ENCODE results near the gene IFT52. TPM values are rescaled to one million over a fixed set of nuclear protein-coding genes. Genes with fewer than 3 reads are reported as not detected.
A peak's percentile ranks its signal among the peaks of the same experiment; 100 is the strongest.

The IFT52 gene
- polyA plus RNA-seq, 3 donors = 17.6 to 28.1 (median 24.1) TPM

- no peaks in the 10 kb centered on the region for H3K9me3 ChIP-seq (replicated peaks in 1 of 2; ENCODE audit: control insufficient read depth in 1 of 2, insufficient read depth in 1 of 2, low read length in 2 of 2)
- peaks cover 0 to 1% (median under 1%) of the 10 kb centered on the region in 3 donors for H3K27me3 Mint-ChIP-seq (ENCODE audit: low read depth in 3 of 3)
- no peaks in the 10 kb centered on the region for H3K36me3 ChIP-seq (replicated peaks in 1 of 2; ENCODE audit: control insufficient read depth in 1 of 2, insufficient read depth in 2 of 2, low read length in 2 of 2)
- no peak for DNase-seq
- H3K9ac ChIP-seq (ENCODE audit: insufficient read depth, low read length, poor library complexity, severe bottlenecking) = no peak overlapping the region
- no peak overlapping the region for H3K4me3 ChIP-seq (replicated peaks in 1 of 3; ENCODE audit: low read depth in 2 of 3, low read length in 3 of 3)
- intact Hi-C loops (cut with micrococcal nuclease) = no loop called here
- no peak overlapping the region for H2AFZ ChIP-seq (ENCODE audit: insufficient read depth, low read depth, low read length, poor library complexity, severe bottlenecking)
- no peak for TF ChIP-seq CTCF (IDR thresholded peaks at IDR 0.05)
- no peaks in the 10 kb centered on the region for H3K9me3 Mint-ChIP-seq
- 100% methylated on average over 8 of the region's 10 CpGs for WGBS (ENCODE audit: insufficient coverage)
- H3K4me2 ChIP-seq (replicated peaks; ENCODE audit: extremely low read depth, low read length, poor library complexity, severe bottlenecking) = no peak overlapping the region
- no peak overlapping the region for H3K4me3 Mint-ChIP-seq
- no peak overlapping the region for H3K27ac ChIP-seq (ENCODE audit: low read depth in 1 of 2, low read length in 2 of 2)
- H3K79me2 ChIP-seq (ENCODE audit: insufficient read depth, low read length) = no peaks in the 10 kb centered on the region
- no peaks in the 10 kb centered on the region for H3K4me1 ChIP-seq (ENCODE audit: control insufficient read depth in 1 of 2, insufficient read depth in 2 of 2, low read length in 2 of 2)
- no peaks in the 10 kb centered on the region for H3K36me3 Mint-ChIP-seq
- H4K20me1 ChIP-seq (ENCODE audit: insufficient read depth, low read length) = no peaks in the 10 kb centered on the region
- no peaks in the 10 kb centered on the region for H3K27me3 ChIP-seq (ENCODE audit: control insufficient read depth in 2 of 2, insufficient read depth in 2 of 2, low read length in 2 of 2)
- H3K27ac Mint-ChIP-seq = peak overlapping the region in 1 of 7 donors; percentile 53
- no peaks in the 10 kb centered on the region for H3K4me1 Mint-ChIP-seq
Measured at GRCh38 chr20:43576108-43576507, 14.6 kb upstream of the IFT52 start.

GRCh38 chr20:43579861-43580793, 10.6 kb upstream of the IFT52 start:
- no CpG with 5 or more reads among the region's 7 CpGs for WGBS (ENCODE audit: insufficient coverage)
- DNase-seq = no peak
- no peak overlapping the region for H3K27ac ChIP-seq (ENCODE audit: low read depth in 1 of 2, low read length in 2 of 2)

More at GRCh38 chr20:43579861-43580793, 10.6 kb upstream of the IFT52 start:
- Histone ChIP-seq H3K27me3 (ENCODE audit: control insufficient read depth in 2 of 2, insufficient read depth in 2 of 2, low read length in 2 of 2) (no peaks in the 10 kb centered on the region), H3K4me3 (replicated peaks in 1 of 3; ENCODE audit: low read depth in 2 of 3, low read length in 3 of 3) (no peak overlapping the region), H3K79me2 (ENCODE audit: insufficient read depth, low read length) (no peaks in the 10 kb centered on the region), H3K9me3 (replicated peaks in 1 of 2; ENCODE audit: control insufficient read depth in 1 of 2, insufficient read depth in 1 of 2, low read length in 2 of 2) (no peaks in the 10 kb centered on the region), H2AFZ (ENCODE audit: insufficient read depth, low read depth, low read length, poor library complexity, severe bottlenecking) (no peak overlapping the region), H3K36me3 (replicated peaks in 1 of 2; ENCODE audit: control insufficient read depth in 1 of 2, insufficient read depth in 2 of 2, low read length in 2 of 2) (no peaks in the 10 kb centered on the region), H3K4me1 (ENCODE audit: control insufficient read depth in 1 of 2, insufficient read depth in 2 of 2, low read length in 2 of 2) (peaks cover 12 to 13% of the 10 kb centered on the region in 2 donors), H3K9ac (ENCODE audit: insufficient read depth, low read length, poor library complexity, severe bottlenecking) (no peak overlapping the region), H4K20me1 (ENCODE audit: insufficient read depth, low read length) (no peaks in the 10 kb centered on the region), H3K4me2 (replicated peaks; ENCODE audit: extremely low read depth, low read length, poor library complexity, severe bottlenecking) (no peak overlapping the region)
- no peaks in the 10 kb centered on the region for H3K9me3 Mint-ChIP-seq
- no peak overlapping the region for H3K27ac Mint-ChIP-seq
- TF ChIP-seq CTCF (IDR thresholded peaks at IDR 0.05) = no peak
- peaks cover 15% of the 10 kb centered on the region for H3K4me1 Mint-ChIP-seq
- peaks cover 0 to 1% (median 0%) of the 10 kb centered on the region in 3 donors for H3K27me3 Mint-ChIP-seq (ENCODE audit: low read depth in 3 of 3)
- H3K4me3 Mint-ChIP-seq = no peak overlapping the region
- intact Hi-C loops (cut with micrococcal nuclease) = no loop called here
- H3K36me3 Mint-ChIP-seq = no peaks in the 10 kb centered on the region

Data from CD14-positive monocyte (primary cell).